ENCODE measurements around the gene PAK4. TPM values are rescaled to one million over a fixed set of nuclear protein-coding genes. Genes with fewer than 3 reads are reported as not detected.

PAK4 gene
- total and polyA plus RNA-seq, 2 donors from 2014 or later = 52.5 to 55.6 TPM

DNA sequence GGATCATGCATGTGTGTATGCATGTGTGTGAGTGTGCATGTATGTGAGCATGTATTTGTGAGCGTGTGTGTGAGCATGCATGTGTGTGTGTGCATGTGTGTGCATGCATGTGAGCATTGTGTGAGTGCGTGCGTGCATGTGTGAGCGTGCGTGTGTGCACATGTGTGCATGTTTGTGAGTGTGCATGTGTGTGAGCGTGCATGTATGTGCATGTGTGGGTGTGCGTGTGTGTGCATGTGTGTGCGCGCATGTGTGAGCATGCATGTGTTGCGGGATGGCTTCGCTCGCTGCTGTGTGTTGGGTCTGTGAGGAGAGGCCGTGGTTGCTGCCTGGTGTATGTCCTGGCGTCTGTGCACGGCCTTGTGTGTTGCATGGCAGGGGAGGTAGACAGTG, 32.4 kb downstream of the PAK4 start:
- no peak for FAIRE-seq
- peaks cover 0 to 2% (median 0%) of the 10 kb centered on the region in 3 donors for H3K36me3 ChIP-seq (ENCODE audit: control insufficient read depth in 2 of 3, insufficient read depth in 3 of 3, low read length in 3 of 3)
- peaks cover 0 to 67% (median 38%) of the 10 kb centered on the region in 3 donors for H3K4me1 ChIP-seq (ENCODE audit: control insufficient read depth in 2 of 3, insufficient read depth in 2 of 3, low read depth in 1 of 3, low read length in 3 of 3)
- H3K9ac ChIP-seq (ENCODE audit: low read length in 3 of 3) = no peak overlapping the region
- H3K9me3 ChIP-seq (ENCODE audit: control insufficient read depth in 2 of 3, insufficient read depth in 1 of 3, low read length in 3 of 3) = no peaks in the 10 kb centered on the region
- H3K27me3 ChIP-seq (ENCODE audit: control insufficient read depth, insufficient read depth, low read length) = no peaks in the 10 kb centered on the region
- intact Hi-C loops (cut with DNase I) = no loop called here
- H3K4me3 ChIP-seq (ENCODE audit: low read length in 3 of 3) = no peak overlapping the region
- TF ChIP-seq, protein P1, sequence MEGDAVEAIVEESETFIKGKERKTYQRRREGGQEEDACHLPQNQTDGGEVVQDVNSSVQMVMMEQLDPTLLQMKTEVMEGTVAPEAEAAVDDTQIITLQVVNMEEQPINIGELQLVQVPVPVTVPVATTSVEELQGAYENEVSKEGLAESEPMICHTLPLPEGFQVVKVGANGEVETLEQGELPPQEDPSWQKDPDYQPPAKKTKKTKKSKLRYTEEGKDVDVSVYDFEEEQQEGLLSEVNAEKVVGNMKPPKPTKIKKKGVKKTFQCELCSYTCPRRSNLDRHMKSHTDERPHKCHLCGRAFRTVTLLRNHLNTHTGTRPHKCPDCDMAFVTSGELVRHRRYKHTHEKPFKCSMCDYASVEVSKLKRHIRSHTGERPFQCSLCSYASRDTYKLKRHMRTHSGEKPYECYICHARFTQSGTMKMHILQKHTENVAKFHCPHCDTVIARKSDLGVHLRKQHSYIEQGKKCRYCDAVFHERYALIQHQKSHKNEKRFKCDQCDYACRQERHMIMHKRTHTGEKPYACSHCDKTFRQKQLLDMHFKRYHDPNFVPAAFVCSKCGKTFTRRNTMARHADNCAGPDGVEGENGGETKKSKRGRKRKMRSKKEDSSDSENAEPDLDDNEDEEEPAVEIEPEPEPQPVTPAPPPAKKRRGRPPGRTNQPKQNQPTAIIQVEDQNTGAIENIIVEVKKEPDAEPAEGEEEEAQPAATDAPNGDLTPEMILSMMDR (IDR thresholded peaks at IDR 0.05; ENCODE audit: borderline replicate concordance, extremely low read depth, insufficient read depth) = no peak
- no peak for DNase-seq
- no peak overlapping the region for H3K27ac ChIP-seq (ENCODE audit: low read depth in 2 of 2, low read length in 2 of 2)

DNA sequence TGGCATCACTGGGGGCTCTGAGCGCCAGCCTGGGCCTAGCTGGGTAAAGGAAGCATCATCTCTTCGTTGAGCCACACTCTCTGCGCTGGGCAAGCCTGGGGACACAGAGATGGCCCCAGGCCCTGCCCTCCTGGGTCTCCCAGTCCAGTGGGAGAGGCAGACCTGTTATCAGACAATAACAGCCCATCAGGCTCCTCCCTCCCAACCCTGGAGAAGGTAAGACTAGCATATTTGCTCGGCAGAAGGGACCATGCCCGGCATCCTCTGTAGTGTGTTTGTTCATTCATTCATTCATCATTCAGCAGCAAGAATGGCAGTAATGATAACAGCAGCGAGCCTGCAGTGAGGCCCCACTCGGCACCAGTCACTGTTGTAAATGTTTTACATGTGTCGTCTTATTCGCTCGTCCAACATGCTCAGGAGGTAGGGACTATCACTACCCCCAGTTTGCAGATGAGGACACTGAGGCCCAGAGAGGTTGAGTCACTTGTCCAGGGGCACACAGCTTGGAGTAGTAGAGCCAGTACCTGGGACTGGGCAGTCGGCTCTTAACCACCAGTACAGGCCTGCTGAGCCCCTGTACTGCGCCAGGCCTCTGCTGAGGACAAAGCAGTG, 33.2 kb downstream of the PAK4 start:
- TF ChIP-seq, protein P1 (IDR thresholded peaks at IDR 0.05; ENCODE audit: borderline replicate concordance, extremely low read depth, insufficient read depth) = no peak
- Histone ChIP-seq H3K4me1 (ENCODE audit: control insufficient read depth in 2 of 3, insufficient read depth in 2 of 3, low read depth in 1 of 3, low read length in 3 of 3) (peaks cover 0 to 65% (median 36%) of the 10 kb centered on the region in 3 donors), H3K9me3 (ENCODE audit: control insufficient read depth in 2 of 3, insufficient read depth in 1 of 3, low read length in 3 of 3) (no peaks in the 10 kb centered on the region), H3K27me3 (ENCODE audit: control insufficient read depth, insufficient read depth, low read length) (no peaks in the 10 kb centered on the region), H3K4me3 (ENCODE audit: low read length in 3 of 3) (no peak overlapping the region), H3K27ac (ENCODE audit: low read depth in 2 of 2, low read length in 2 of 2) (no peak overlapping the region), H3K36me3 (ENCODE audit: control insufficient read depth in 2 of 3, insufficient read depth in 3 of 3, low read length in 3 of 3) (peaks cover 0 to 2% (median 0%) of the 10 kb centered on the region in 3 donors), H3K9ac (ENCODE audit: low read length in 3 of 3) (no peak overlapping the region)
- intact Hi-C loops (cut with DNase I) = no loop called here
- FAIRE-seq (no peak), DNase-seq (no peak)

DNA sequence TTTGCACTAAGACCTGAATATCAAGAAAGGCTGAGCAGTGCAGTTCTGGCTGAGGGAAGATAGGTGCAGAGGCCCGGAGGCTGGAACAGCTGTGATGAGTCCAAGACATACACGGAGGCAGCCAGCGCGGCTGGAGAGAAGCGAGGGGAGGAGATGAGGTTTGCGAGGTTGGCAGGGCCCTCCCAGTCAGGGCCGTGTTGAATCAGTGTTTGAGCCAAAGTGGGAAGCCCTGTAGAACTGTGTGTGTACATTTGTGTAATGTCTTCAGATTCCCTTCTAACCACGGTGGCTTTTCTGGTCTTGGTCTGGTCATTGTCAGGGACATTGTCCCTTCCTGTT, 34.9 kb downstream of the PAK4 start:
- FAIRE-seq (no peak), DNase-seq (no peak)
- no peak overlapping the region for H3K27ac ChIP-seq (ENCODE audit: low read depth in 2 of 2, low read length in 2 of 2)
- H3K4me3 ChIP-seq (ENCODE audit: low read length in 3 of 3) = no peak overlapping the region
- TF ChIP-seq, protein P1 (IDR thresholded peaks at IDR 0.05; ENCODE audit: borderline replicate concordance, extremely low read depth, insufficient read depth) = no peak
- intact Hi-C loops (cut with DNase I) = no loop called here
- peak overlapping the region in 1 of 3 donors; percentile 4 for H3K9ac ChIP-seq (ENCODE audit: low read length in 3 of 3)
- H3K36me3 ChIP-seq (ENCODE audit: control insufficient read depth in 2 of 3, insufficient read depth in 3 of 3, low read length in 3 of 3) = peaks cover 0 to 2% (median 0%) of the 10 kb centered on the region in 3 donors
- H3K27me3 ChIP-seq (ENCODE audit: control insufficient read depth, insufficient read depth, low read length) = no peaks in the 10 kb centered on the region
- peaks cover 0 to 54% (median 26%) of the 10 kb centered on the region in 3 donors for H3K4me1 ChIP-seq (ENCODE audit: control insufficient read depth in 2 of 3, insufficient read depth in 2 of 3, low read depth in 1 of 3, low read length in 3 of 3)
- no peaks in the 10 kb centered on the region for H3K9me3 ChIP-seq (ENCODE audit: control insufficient read depth in 2 of 3, insufficient read depth in 1 of 3, low read length in 3 of 3)
